HepG2 (cell line): ENCODE measurements around the gene PRSS53. TPM values are rescaled to one million over a fixed set of nuclear protein-coding genes. Genes with fewer than 3 reads are reported as not detected.
A peak's percentile ranks its signal among the peaks of the same experiment; 100 is the strongest.

Experiments
- CENPX ChIP-seq: sonication (generic); formaldehyde crosslinking; IDR thresholded peaks from 2 replicates; pipeline ENCODE4 v1.9.0; 2021; ENCODE audit warnings: mild to moderate bottlenecking, missing genetic modification reagents, moderate library complexity
- GRHL1 ChIP-seq: sonication (generic); formaldehyde crosslinking; conservative IDR thresholded peaks from 2 replicates; pipeline ENCODE4 v1.8.0; 2022; ENCODE audit warnings: missing genetic modification reagents
- MAX ChIP-seq: IDR thresholded peaks from 2 replicates; pipeline ENCODE4 v1.6.1; 2012; ENCODE audit warnings: inconsistent platforms
- MEIS1 ChIP-seq: sonication (generic); formaldehyde crosslinking; IDR thresholded peaks from 2 replicates; pipeline ENCODE4 v1.9.0; 2021; ENCODE audit warnings: mild to moderate bottlenecking, missing genetic modification reagents, moderate library complexity, borderline replicate concordance
- MXD4 ChIP-seq: IDR thresholded peaks from 2 replicates; pipeline ENCODE4 v1.6.1; 2016; ENCODE audit warnings: mild to moderate bottlenecking, missing biosample characterization, missing genetic modification reagents
- NCOR1 ChIP-seq: fragments of 200-600 bp; sonication (generic); IDR thresholded peaks from 2 replicates; pipeline ENCODE4 v1.7.0; 2017; ENCODE audit warnings: antibody characterized with exemption, low read length, borderline replicate concordance
- NONO ChIP-seq, 2 experiments: fragments of 450-650 bp in 1 of 2; sonication (generic) in 1 of 2; formaldehyde crosslinking in 1 of 2; IDR thresholded peaks in 1 of 2; conservative IDR thresholded peaks in 1 of 2; 2 replicates each; pipeline versions ENCODE4 v1.6.1 to v1.8.0; 2017 to 2022; ENCODE audit warnings: mild to moderate bottlenecking in 1 of 2, missing genetic modification reagents in 1 of 2, moderate library complexity in 1 of 2
- PLRG1 ChIP-seq: fragments of 450-650 bp; conservative IDR thresholded peaks from 2 replicates; pipeline ENCODE4 v1.6.1; 2016
- PLSCR1 ChIP-seq: sonication (generic); formaldehyde crosslinking; IDR thresholded peaks from 2 replicates; pipeline ENCODE4 v1.5.0; 2020; ENCODE audit warnings: missing genetic modification reagents, mild to moderate bottlenecking, borderline replicate concordance
- POLR2A ChIP-seq, 2 experiments: IDR thresholded peaks; 2 replicates each; pipeline ENCODE4 v1.6.1; 2011; ENCODE audit warnings: low read depth in 2 of 2, low read length in 2 of 2, mild to moderate bottlenecking in 1 of 2, moderate library complexity in 1 of 2; ENCODE audit not compliant: insufficient read depth in 1 of 2
- PRDM4 ChIP-seq: sonication (generic); formaldehyde crosslinking; IDR thresholded peaks from 2 replicates; pipeline ENCODE4 v1.9.0; 2021; ENCODE audit warnings: missing genetic modification reagents, borderline replicate concordance
- SMAD1 ChIP-seq: sonication (generic); formaldehyde crosslinking; IDR thresholded peaks from 2 replicates; pipeline ENCODE4 v1.4.0; 2020; ENCODE audit warnings: missing genetic modification reagents, low read depth, mild to moderate bottlenecking, borderline replicate concordance
- TEAD3 ChIP-seq: optimal IDR thresholded peaks from 2 replicates; pipeline ENCODE3; 2016; ENCODE audit warnings: borderline replicate concordance
- ZKSCAN8 ChIP-seq: IDR thresholded peaks from 2 replicates; pipeline ENCODE4 v1.6.1; 2016; ENCODE audit warnings: borderline replicate concordance, missing genetic modification reagents, missing compliant biosample characterization
- ZMYM4 ChIP-seq: sonication (generic); formaldehyde crosslinking; IDR thresholded peaks from 2 replicates; pipeline ENCODE4 v1.8.1; 2023; ENCODE audit warnings: mild to moderate bottlenecking, missing genetic modification reagents
- ZNF20 ChIP-seq: sonication (generic); formaldehyde crosslinking; IDR thresholded peaks from 2 replicates; pipeline ENCODE4 v1.4.0; 2020; ENCODE audit warnings: mild to moderate bottlenecking, moderate library complexity, missing genetic modification reagents
- ZNF770 ChIP-seq: sonication (generic); formaldehyde crosslinking; IDR thresholded peaks from 2 replicates; pipeline ENCODE4 v1.5.0; 2020; ENCODE audit warnings: mild to moderate bottlenecking, missing genetic modification reagents
- ZNF781 ChIP-seq: sonication (generic); formaldehyde crosslinking; IDR thresholded peaks from 2 replicates; pipeline ENCODE4 v1.5.1; 2020; ENCODE audit warnings: borderline replicate concordance, mild to moderate bottlenecking, missing genetic modification reagents; ENCODE audit errors: not compliant biosample characterization
- polyA plus RNA-seq, 8 experiments: library from polyadenylated mRNA; depleted of rRNA in 3 of 8; stranded (reverse) in 7 of 8; unstranded in 1 of 8; fragments of >200 nt; fragmentation: Illumina TruSeq in 4 of 8; extraction: Trizol in 4 of 8; gene quantifications; 2 replicates each; pipeline versions ENCODE4 v1.2.1 to v1.2.3, GENCODE V29; 2011 to 2016; ENCODE audit warnings: low read depth in 4 of 8, missing spikeins in 1 of 8, mixed read lengths in 1 of 8; ENCODE audit not compliant: insufficient read depth in 1 of 8
- total RNA-seq, 5 experiments: library from RNA; depleted of rRNA; stranded (reverse); fragments of >200 nt; fragmentation: Illumina TruSeq; extraction: Trizol; gene quantifications; 2 replicates each; pipeline ENCODE4 v1.2.3, GENCODE V29; 2016; ENCODE audit warnings: low read depth in 1 of 5

Gene PRSS53
- total and polyA plus RNA-seq, 2 of the 13 experiments (the other 11 are each of a cell fraction or from before 2014, with no cell fraction given), result 2.2 to 7.4 TPM

GRCh38 chr16:31073970-31074813 lies 14.6 kb downstream of the PRSS53 start, which contains the start of the genes ZNF646 and ZNF668 (continued):
- TF ChIP-seq PRDM4 (no peak), PLRG1 (no peak), NONO (IDR thresholded peaks at IDR 0.05) (no peak), NONO (CRISPR knock-in tag; conservative IDR thresholded peaks at IDR 0.05) (peak; percentile 79), MEIS1 (CRISPR knock-in tag) (peak; percentile 88; the same call in 1 of the 2 replicates), CENPX (CRISPR knock-in tag) (no peak), ZNF770 (CRISPR knock-in tag) (peak; percentile 53), ZKSCAN8 (peak; percentile 96), ZMYM4 (peak; percentile 15), MXD4 (CRISPR knock-in tag) (peak; percentile 63), ZNF20 (CRISPR knock-in tag) (no peak; the same call in 1 of the 2 replicates), NCOR1 (peak; percentile 59; the same call in 1 of the 2 replicates), MAX (peak; percentile 89), TEAD3 (CRISPR knock-in tag) (peak; percentile 83), PLSCR1 (no peak), POLR2A (IDR thresholded peaks at IDR 0.05; ENCODE audit: insufficient read depth in 1 of 2, low read depth in 2 of 2, low read length in 2 of 2) (peak; percentile 84 to 90), GRHL1 (CRISPR knock-in tag) (no peak), SMAD1 (peak; percentile 63; the same call in 1 of the 2 replicates), ZNF781 (CRISPR knock-in tag) (peak; percentile 35)
